PC-3 (cell line): ENCODE data around the gene ADGRL3.

Experiments used
- CTCF ChIP-seq: fragments of 300-600 bp; sonication (generic); conservative IDR thresholded peaks from 2 replicates; pipeline ENCODE4 v1.5.1; 2017; ENCODE audit warnings: antibody characterized with exemption, low read depth, mild to moderate bottlenecking, low read length
- EZH2 ChIP-seq: fragments of 300-600 bp; sonication (generic); IDR thresholded peaks from one replicate; pipeline ENCODE4 v1.6.1; 2017; ENCODE audit warnings: antibody characterized with exemption, mild to moderate bottlenecking, low read length; ENCODE audit not compliant: unreplicated experiment

DNA sequence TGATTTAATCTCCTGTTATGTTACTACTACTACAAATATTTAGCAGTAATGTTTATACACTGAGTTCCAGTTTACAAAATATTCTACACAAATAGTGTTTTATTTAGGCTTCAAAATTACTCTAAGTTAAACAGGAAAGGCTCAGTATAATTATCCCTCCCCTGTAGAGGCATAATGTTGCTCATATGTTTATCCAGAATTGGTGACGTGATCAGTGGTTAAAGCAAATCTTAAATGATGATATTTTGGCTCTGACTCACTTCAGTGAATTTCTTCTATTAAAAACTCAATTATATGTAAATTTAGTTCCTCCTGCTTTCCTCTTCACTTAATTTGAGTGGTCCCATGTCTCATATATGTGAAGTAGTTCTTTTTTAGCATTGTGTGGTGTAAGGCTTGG is 438.5 kb downstream of the ADGRL3 start:
- no peak for TF ChIP-seq EZH2
- no peak for TF ChIP-seq CTCF
